HCT116 (cell line): ENCODE measurements around the gene STAC. TPM values are rescaled to one million over a fixed set of nuclear protein-coding genes. Genes with fewer than 3 reads are reported as not detected.

Experiments
- ATAC-seq: fragments of 200-7000 bp; cut with Tn5 transposase; 2 replicates; pipeline ENCODE4 v1.9.1; 2020; ENCODE audit warnings: mild to moderate bottlenecking, moderate library complexity
- BruUV-seq: library from RNA; stranded (reverse); fragments of 400-500 nt; replicated peaks from 2 replicates; lab custom pipeline; 2021; lab: Mats Ljungman, UMichigan
- CTCF ChIA-PET: fragments of 300-600 bp; sonication (Branson Sonifier 250); formaldehyde crosslinking; loops from one replicate; lab custom pipeline; 2021; ENCODE audit warnings: antibody characterized with exemption; lab: Charles Lee
- POLR2A ChIA-PET: fragments of 300-600, 350-600 bp; sonication (Branson Sonifier 250); formaldehyde crosslinking; loops from one replicate; lab custom pipeline; 2021; ENCODE audit warnings: antibody characterized with exemption; lab: Charles Lee
- RAD21 ChIA-PET, 2 experiments: fragments of 300-600 bp; sonication (Branson Sonifier 250); formaldehyde crosslinking; loops; one replicate each; lab custom pipeline; 2023; ENCODE audit warnings: low total read pairs in 2 of 2; ENCODE audit not compliant: uncharacterized antibody in 2 of 2, unreplicated experiment in 2 of 2, low non-redundant PET in 1 of 2; lab: Charles Lee
- DNase-seq: peaks from one replicate; pipeline ENCODE4 v3.0.0-alpha.2; 2010; ENCODE audit warnings: low read depth, low spot score
- H2AFZ ChIP-seq: fragments of 200-600 bp; shearing (Covaris generic), sonication (generic); 2 replicates; pipeline ENCODE4 v1.6.1; 2017; ENCODE audit warnings: low read depth, mixed run types, mixed read lengths, antibody characterized with exemption, low read length; ENCODE audit not compliant: poor library complexity, severe bottlenecking
- H3K27ac ChIP-seq: 2 replicates; pipeline ENCODE4 v1.5.1; 2012; ENCODE audit warnings: low read depth, low read length
- H3K27me3 ChIP-seq: fragments of 200-600 bp; sonication (generic); 2 replicates; pipeline ENCODE4 v1.6.1; 2016; ENCODE audit warnings: mixed run types, low read length, mixed read lengths; ENCODE audit not compliant: insufficient read depth
- H3K36me3 ChIP-seq, 2 experiments: fragments of 200-500 bp in 1 of 2; fragments of 200-600 bp in 1 of 2; sonication (Bioruptor generic) in 1 of 2; sonication (generic) in 1 of 2; 2 replicates each; pipeline versions ENCODE4 v1.5.1 to v1.6.1; 2014 to 2016; ENCODE audit warnings: low read length in 2 of 2, inconsistent platforms in 1 of 2, mixed read lengths in 1 of 2, mixed run types in 1 of 2; ENCODE audit not compliant: insufficient read depth in 2 of 2, control insufficient read depth in 1 of 2
- H3K4me1 ChIP-seq, 2 experiments: fragments of 200-600 bp in 1 of 2; sonication (generic) in 1 of 2; 2 replicates each; pipeline versions ENCODE4 v1.5.1 to v1.6.1; 2012 to 2017; ENCODE audit warnings: low read length in 2 of 2, inconsistent platforms in 1 of 2, mild to moderate bottlenecking in 1 of 2, mixed read lengths in 1 of 2, mixed run types in 1 of 2, moderate library complexity in 1 of 2; ENCODE audit not compliant: insufficient read depth in 2 of 2, control insufficient read depth in 1 of 2
- H3K4me2 ChIP-seq: fragments of 200-600 bp; sonication (generic); 2 replicates; pipeline ENCODE4 v1.6.1; 2017; ENCODE audit warnings: mixed run types, low read length, mixed read lengths
- H3K4me3 ChIP-seq, 2 experiments: fragments of 200-600 bp in 1 of 2; sonication (generic) in 1 of 2; replicated peaks in 1 of 2; 2 replicates each; pipeline ENCODE4 v1.5.1; 2011 to 2016; ENCODE audit warnings: low read length in 2 of 2, control low read depth in 1 of 2, low read depth in 1 of 2, mild to moderate bottlenecking in 1 of 2, mixed read lengths in 1 of 2, mixed run types in 1 of 2
- H3K79me2 ChIP-seq: fragments of 200-600 bp; sonication (generic); 2 replicates; pipeline ENCODE4 v1.6.1; 2017; ENCODE audit warnings: mild to moderate bottlenecking, mixed run types, low read length, moderate library complexity, mixed read lengths; ENCODE audit not compliant: insufficient read depth
- H3K9ac ChIP-seq: fragments of 200-600 bp; sonication (generic); 2 replicates; pipeline ENCODE4 v1.6.1; 2016; ENCODE audit warnings: low read length, mixed read lengths
- H3K9me2 ChIP-seq: fragments of 200-600 bp; sonication (generic), shearing (Covaris generic); 2 replicates; pipeline ENCODE4 v1.6.1; 2017; ENCODE audit warnings: mixed run types, mild to moderate bottlenecking, moderate library complexity; ENCODE audit not compliant: insufficient read depth
- H3K9me3 ChIP-seq, 2 experiments: fragments of 200-500 bp in 1 of 2; fragments of 200-600 bp in 1 of 2; sonication (Bioruptor generic) in 1 of 2; sonication (generic) in 1 of 2; 2 replicates each; pipeline ENCODE4 v1.6.1; 2014 to 2017; ENCODE audit warnings: low read length in 2 of 2, mixed read lengths in 2 of 2, inconsistent platforms in 1 of 2, low read depth in 1 of 2, mild to moderate bottlenecking in 1 of 2, mixed run types in 1 of 2, moderate library complexity in 1 of 2; ENCODE audit not compliant: control insufficient read depth in 1 of 2, insufficient read depth in 1 of 2
- H4K20me1 ChIP-seq: fragments of 200-600 bp; sonication (generic), shearing (Covaris generic); 2 replicates; pipeline ENCODE4 v1.6.1; 2017; ENCODE audit warnings: mixed run types, mild to moderate bottlenecking, moderate library complexity; ENCODE audit not compliant: insufficient read depth
- CBX3 ChIP-seq: IDR thresholded peaks from 2 replicates; pipeline ENCODE4 v1.6.1; 2012; ENCODE audit warnings: low read depth
- CEBPB ChIP-seq: IDR thresholded peaks from 2 replicates; pipeline ENCODE4 v1.6.1; 2012; ENCODE audit warnings: low read depth
- CTCF ChIP-seq, 3 experiments: fragments of 200-600 bp in 1 of 3; sonication (generic) in 1 of 3; IDR thresholded peaks in 2 of 3; conservative IDR thresholded peaks in 1 of 3; 2 replicates each; pipeline ENCODE4 v1.5.1; 2012 to 2017; ENCODE audit warnings: low read depth in 2 of 3, low read length in 2 of 3, antibody characterized with exemption in 1 of 3, borderline replicate concordance in 1 of 3, control low read depth in 1 of 3, mild to moderate bottlenecking in 1 of 3, mixed read lengths in 1 of 3, mixed run types in 1 of 3, moderate library complexity in 1 of 3; ENCODE audit not compliant: insufficient read depth in 1 of 3
- EZH2 ChIP-seq: fragments of 200-600 bp; sonication (generic); IDR thresholded peaks from 2 replicates; pipeline ENCODE4 v1.6.1; 2017; ENCODE audit warnings: antibody characterized with exemption, mixed run types
- FOSL1 ChIP-seq: IDR thresholded peaks from 2 replicates; pipeline ENCODE4 v1.6.1; 2012; ENCODE audit warnings: low read depth
- POLR2A ChIP-seq: IDR thresholded peaks from 2 replicates; pipeline ENCODE4 v1.7.0; 2011; ENCODE audit warnings: borderline replicate concordance; ENCODE audit not compliant: insufficient read depth, insufficient read length; ENCODE audit errors: extremely low read depth
- RAD21 ChIP-seq: IDR thresholded peaks from 2 replicates; pipeline ENCODE4 v1.6.1; 2012; ENCODE audit warnings: low read depth, mild to moderate bottlenecking
- REST ChIP-seq: IDR thresholded peaks from 2 replicates; pipeline ENCODE4 v1.6.1; 2012; ENCODE audit warnings: low read depth
- TCF7L2 ChIP-seq: IDR thresholded peaks from 2 replicates; pipeline ENCODE4 v1.7.0; 2011; ENCODE audit warnings: borderline replicate concordance, inconsistent platforms; ENCODE audit not compliant: insufficient read depth, insufficient read length; ENCODE audit errors: extremely low read depth
- ZNF274 ChIP-seq: fragments of 200-500 bp; sonication (Bioruptor generic); IDR thresholded peaks from 2 replicates; pipeline ENCODE4 v1.6.1; 2014; ENCODE audit warnings: mild to moderate bottlenecking, low read depth, low read length, inconsistent platforms
- intact Hi-C: fragments of 100-400 bp; cut with micrococcal nuclease; formaldehyde crosslinking; loops from 2 replicates; pipeline ENCODE4 v1.10.0; 2022
- total RNA-seq: library from RNA; stranded (reverse); gene quantifications from one replicate; pipeline ENCODE4 v1.2.1, GENCODE V29; 2021; ENCODE audit not compliant: unreplicated experiment

The STAC gene
- total RNA-seq, 1 experiment from 2014 or later: not detected

- BruUV-seq: no TSS peak
- intact Hi-C loops: no loop called here
- ChIA-PET RAD21 (no interaction called here), POLR2A (no interaction called here), CTCF (no interaction called here)
- Histone ChIP-seq H3K9me2 (no peaks in the 10 kb centered on the region), H3K4me2 (no peak overlapping the region), H3K79me2 (no peaks in the 10 kb centered on the region), H4K20me1 (no peaks in the 10 kb centered on the region), H3K27me3 (peaks cover 2% of the 10 kb centered on the region; the same call in 1 of the 2 replicates), H3K27ac (no peak overlapping the region), H3K4me1 (no peaks in the 10 kb centered on the region), H3K4me3 (no peak overlapping the region), H3K36me3 (no peaks in the 10 kb centered on the region), H3K9me3 (no peaks in the 10 kb centered on the region), H3K9ac (no peak overlapping the region), H2AFZ (no peak overlapping the region)
- DNase-seq (no peak), ATAC-seq (no peak)
- TF ChIP-seq ZNF274: no peak
- TF ChIP-seq CTCF (IDR thresholded peaks at IDR 0.05 in 2 of 3, conservative IDR thresholded peaks at IDR 0.05 in 1 of 3; ENCODE audit: borderline replicate concordance in 1 of 3, insufficient read depth in 1 of 3, low read depth in 2 of 3, low read length in 2 of 3): no peak
- TF ChIP-seq POLR2A: no peak
- TF ChIP-seq FOSL1: no peak
- TF ChIP-seq TCF7L2: no peak
- TF ChIP-seq EZH2: no peak
- TF ChIP-seq RAD21: no peak
- no peak for TF ChIP-seq CEBPB
- no peak for TF ChIP-seq CBX3
- no peak for TF ChIP-seq REST
These were observed 49.7 kb downstream of the STAC start for GRCh38 chr3:36429986-36430485.
